HG02642 (cell line): ENCODE measurements around the gene NFXL1.
"Not testable (repeated sequence)": the region's sequence is repeated elsewhere in the genome, so short reads cannot be mapped to it uniquely, and the experiment has no call there.

ENCODE experiments used
- ATAC-seq: cut with Tn5 transposase; IDR thresholded peaks from one replicate; pipeline ENCODE4 v1.9.1; 2021; ENCODE audit warnings: mild to moderate bottlenecking; ENCODE audit not compliant: unreplicated experiment, poor library complexity

The NFXL1 gene

GRCh38 chr4:47914220-47914925, at the start of gene NFXL1:
Gene NFXL1 (minus strand): TSS chr4:47914583. CDS start chr4:47914203, 380 bp downstream.
- ATAC-seq, result peak; percentile 98

GRCh38 chr4:47954677-47955076, 40.3 kb upstream of the NFXL1 start:
- no peak for ATAC-seq

GRCh38 chr4:47954245-47954644, 39.9 kb upstream of the NFXL1 start:
- ATAC-seq, result no peak

- no peak for ATAC-seq
Measured at GRCh38 chr4:47945930-47946726, 31.7 kb upstream of the NFXL1 start.

GRCh38 chr4:47942081-47942819, 27.9 kb upstream of the NFXL1 start:
- no peak for ATAC-seq

GRCh38 chr4:47939456-47939855, 25.1 kb upstream of the NFXL1 start:
- no peak for ATAC-seq

- no peak for ATAC-seq
Measured at GRCh38 chr4:47936336-47936735, 22.0 kb upstream of the NFXL1 start.

- no peak for ATAC-seq
Measured at GRCh38 chr4:47933840-47934239, 19.5 kb upstream of the NFXL1 start.

- no peak for ATAC-seq
Measured at GRCh38 chr4:47930971-47931804, 16.8 kb upstream of the NFXL1 start.

GRCh38 chr4:47929682-47930201, 15.4 kb upstream of the NFXL1 start:
- no peak for ATAC-seq

GRCh38 chr4:47926667-47927258, 12.4 kb upstream of the NFXL1 start:
- peak; percentile 93 for ATAC-seq

- ATAC-seq, result not testable (repeated sequence)
Measured at GRCh38 chr4:47923261-47923608, 8.9 kb upstream of the NFXL1 start.

GRCh38 chr4:47922436-47923260, 8.3 kb upstream of the NFXL1 start:
- ATAC-seq, result not testable (repeated sequence)

GRCh38 chr4:47917163-47917562, 2.8 kb upstream of the NFXL1 start:
- not testable (repeated sequence) for ATAC-seq

- no peak for ATAC-seq
Measured at GRCh38 chr4:47915378-47915777, 995 bp upstream of the NFXL1 start.

- ATAC-seq, result no peak
Measured at GRCh38 chr4:47914926-47915237, 499 bp upstream of the NFXL1 start.

- ATAC-seq, result peak; percentile 24
Measured at GRCh38 chr4:47913861-47914219, 543 bp downstream of the NFXL1 start.

GRCh38 chr4:47913330-47913729, 1.1 kb downstream of the NFXL1 start:
- ATAC-seq, result no peak

- ATAC-seq, result no peak
Measured at GRCh38 chr4:47907089-47907646, 7.2 kb downstream of the NFXL1 start.
